Neural cell (in vitro differentiated cells): ENCODE measurements around the gene SMIM31.
A peak's percentile ranks its signal among the peaks of the same experiment; 100 is the strongest.

Experiments used
- CTCF ChIP-seq: fragments of 450-650 bp; IDR thresholded peaks from 2 replicates; pipeline ENCODE4 v1.5.1; 2014; ENCODE audit warnings: antibody characterized with exemption, mild to moderate bottlenecking, moderate library complexity; ENCODE audit not compliant: poor library complexity, severe bottlenecking
- EP300 ChIP-seq: fragments of 450-650 bp; conservative IDR thresholded peaks from 2 replicates; pipeline ENCODE4 v1.6.1; 2014; ENCODE audit warnings: antibody characterized with exemption, mild to moderate bottlenecking, moderate library complexity; ENCODE audit not compliant: poor library complexity, severe bottlenecking
- EZH2 ChIP-seq: fragments of 200-600, 300-800 bp; shearing (Covaris generic), sonication (generic); IDR thresholded peaks from 2 replicates; pipeline ENCODE4 v1.6.1; 2014; ENCODE audit warnings: antibody characterized with exemption, low read length, borderline replicate concordance, mild to moderate bottlenecking; ENCODE audit not compliant: insufficient read depth, poor library complexity, severe bottlenecking
- POLR2AphosphoS5 ChIP-seq: IDR thresholded peaks from 2 replicates; pipeline ENCODE4 v1.6.1; 2012
- RAD21 ChIP-seq: fragments of 450-650 bp; conservative IDR thresholded peaks from 2 replicates; pipeline ENCODE4 v1.6.1; 2014; ENCODE audit warnings: antibody characterized with exemption, mild to moderate bottlenecking, moderate library complexity
- REST ChIP-seq: IDR thresholded peaks from 2 replicates; pipeline ENCODE4 v1.6.1; 2012; ENCODE audit warnings: borderline replicate concordance
- TAF1 ChIP-seq: IDR thresholded peaks from 2 replicates; pipeline ENCODE4 v1.6.1; 2012; ENCODE audit warnings: low read depth

GRCh38 chr4:164748375-164748774, 5.6 kb upstream of the SMIM31 start:
- TF ChIP-seq RAD21 (peak; percentile 78), REST (no peak), CTCF (peak; percentile 74), EP300 (no peak), POLR2AphosphoS5 (no peak), EZH2 (no peak), TAF1 (no peak)
